ENCODE results near the gene WDR55. TPM values are rescaled to one million over a fixed set of nuclear protein-coding genes. Genes with fewer than 3 reads are reported as not detected.

Gene WDR55
- total and polyA plus RNA-seq, 2 of the 13 experiments (the other 11 are each of a cell fraction or from before 2014, with no cell fraction given): 17.7 to 18.2 TPM

GRCh38 chr5:140690941-140691924 lies 26.5 kb downstream of the WDR55 start, which contains the start of the genes HARS1 and HARS2 (continued):
- TF ChIP-seq CTCF (CRISPR knock-in tag; IDR thresholded peaks at IDR 0.05): peak; percentile 47
- no peak; the same call in 1 of the 2 replicates for TF ChIP-seq E2F2 (CRISPR knock-in tag; IDR thresholded peaks at IDR 0.05; ENCODE audit: borderline replicate concordance)
- TF ChIP-seq MXD4 (CRISPR knock-in tag; IDR thresholded peaks at IDR 0.05): peak; percentile 88
- TF ChIP-seq MLLT10 (CRISPR knock-in tag; IDR thresholded peaks at IDR 0.05): no peak
- TF ChIP-seq NCOA1 (CRISPR knock-in tag; IDR thresholded peaks at IDR 0.05): no peak
- TF ChIP-seq TRIM22 (IDR thresholded peaks at IDR 0.05): no peak
- peak; percentile 90 for TF ChIP-seq YEATS4 (CRISPR knock-in tag; IDR thresholded peaks at IDR 0.05; ENCODE audit: borderline replicate concordance)
- peak; percentile 74 for TF ChIP-seq ZNF263 (CRISPR knock-in tag; IDR thresholded peaks at IDR 0.05)
- peak; percentile 93 for TF ChIP-seq GABPA (IDR thresholded peaks at IDR 0.05; ENCODE audit: low read depth, low read length)
- TF ChIP-seq GABPA (CRISPR knock-in tag; IDR thresholded peaks at IDR 0.05; ENCODE audit: low read depth): peak; percentile 100
- no peak; the same call in 1 of the 2 replicates for TF ChIP-seq DNMT1 (CRISPR knock-in tag; IDR thresholded peaks at IDR 0.05)
- peak; percentile 58; the same call in 1 of the 2 replicates for TF ChIP-seq FOXP4 (CRISPR knock-in tag; IDR thresholded peaks at IDR 0.05)
- TF ChIP-seq ZNF264 (CRISPR knock-in tag; IDR thresholded peaks at IDR 0.05): peak; percentile 91
- 0 out of 2 replicates have a peak, but pooled peaks have one; percentile 34 for TF ChIP-seq RERE (CRISPR knock-in tag; IDR thresholded peaks at IDR 0.05; ENCODE audit: low read depth)
- TF ChIP-seq RAD21 (CRISPR knock-in tag; IDR thresholded peaks at IDR 0.05): no peak
- TF ChIP-seq ZNF24 (IDR thresholded peaks at IDR 0.05): no peak
- peak; percentile 61; the same call in 1 of the 2 replicates for TF ChIP-seq CBX5 (CRISPR knock-in tag; IDR thresholded peaks at IDR 0.05; ENCODE audit: borderline replicate concordance)

Measured in HepG2 (cell line).